H1 (cell line): ENCODE results near the gene RNASET2. TPM values are rescaled to one million over a fixed set of nuclear protein-coding genes. Genes with fewer than 3 reads are reported as not detected.

ENCODE experiments used
- CTCF ChIA-PET: fragments of 300-600 bp; sonication (Branson Sonifier 250); formaldehyde crosslinking; loops from one replicate; lab custom pipeline; 2021; ENCODE audit not compliant: partially characterized antibody; lab: Charles Lee
- POLR2A ChIA-PET: fragments of 300-600 bp; sonication (Branson Sonifier 250); formaldehyde crosslinking; loops from one replicate; lab custom pipeline; 2021; ENCODE audit warnings: inconsistent platforms; ENCODE audit not compliant: partially characterized antibody; lab: Charles Lee
- DNase-seq, 2 experiments: peaks; one replicate each; pipeline versions ENCODE4 v3.0.0 to v3.0.0-alpha.2; 2010 to 2022; ENCODE audit warnings: low spot score in 2 of 2, low read depth in 1 of 2, mixed read lengths in 1 of 2
- FAIRE-seq: peaks from 2 replicates; lab custom pipeline; 2011; peaks lifted over from hg19 to GRCh38; lab: Jason Lieb, UNC
- H2AFZ ChIP-seq: 2 replicates; pipeline ENCODE4 v1.8.1; 2012; ENCODE audit warnings: low read length, inconsistent platforms
- H2AK5ac ChIP-seq: 2 replicates; pipeline ENCODE4 v1.6.1; 2013; ENCODE audit warnings: low read depth, low read length
- H2BK120ac ChIP-seq: replicated peaks from 2 replicates; pipeline ENCODE3; 2013; ENCODE audit warnings: low read depth, low read length, inconsistent platforms
- H2BK12ac ChIP-seq: 2 replicates; pipeline ENCODE4 v1.6.1; 2013; ENCODE audit warnings: low read depth, low read length
- H2BK15ac ChIP-seq: 2 replicates; pipeline ENCODE4 v1.6.1; 2013; ENCODE audit warnings: low read length
- H2BK20ac ChIP-seq: 2 replicates; pipeline ENCODE4 v1.6.1; 2013; ENCODE audit warnings: low read length
- H2BK5ac ChIP-seq: 2 replicates; pipeline ENCODE4 v1.6.1; 2013; ENCODE audit warnings: low read depth, low read length
- H3K14ac ChIP-seq: 2 replicates; pipeline ENCODE4 v1.6.1; 2013; ENCODE audit warnings: inconsistent platforms; ENCODE audit not compliant: insufficient read length
- H3K18ac ChIP-seq: 2 replicates; pipeline ENCODE4 v1.6.1; 2013; ENCODE audit warnings: low read length; ENCODE audit errors: extremely low read depth
- H3K23ac ChIP-seq: 2 replicates; pipeline ENCODE4 v1.6.1; 2013; ENCODE audit warnings: inconsistent platforms; ENCODE audit not compliant: insufficient read length
- H3K23me2 ChIP-seq: 2 replicates; pipeline ENCODE4 v1.6.1; 2013; ENCODE audit warnings: low read depth, low read length
- H3K27ac ChIP-seq: 2 replicates; pipeline ENCODE4 v1.6.1; 2011; ENCODE audit warnings: low read depth, low read length, inconsistent platforms
- H3K27me3 ChIP-seq, 4 experiments: replicated peaks in 1 of 4; 1 replicate in 1 of 4; 2 replicates in 3 of 4; pipeline versions ENCODE4 v1.6.1 to v1.8.1; 2011 to 2013; ENCODE audit warnings: low read length in 3 of 4, mild to moderate bottlenecking in 3 of 4, inconsistent platforms in 2 of 4, mixed read lengths in 2 of 4, moderate library complexity in 1 of 4; ENCODE audit not compliant: control insufficient read depth in 3 of 4, insufficient read depth in 3 of 4; ENCODE audit errors: extremely low read depth in 1 of 4
- H3K36me3 ChIP-seq, 4 experiments: 2 replicates each; pipeline versions ENCODE4 v1.6.1 to v1.8.1; 2011 to 2013; ENCODE audit warnings: mild to moderate bottlenecking in 4 of 4, low read length in 3 of 4, moderate library complexity in 2 of 4, control low read depth in 1 of 4, inconsistent platforms in 1 of 4; ENCODE audit not compliant: insufficient read depth in 4 of 4, control insufficient read depth in 2 of 4
- H3K4ac ChIP-seq: replicated peaks from 2 replicates; pipeline ENCODE3; 2013; ENCODE audit warnings: low read length, low read depth, mixed read lengths, inconsistent platforms; ENCODE audit not compliant: insufficient read length
- H3K4me1 ChIP-seq, 4 experiments: replicated peaks in 1 of 4; 1 replicate in 1 of 4; 2 replicates in 3 of 4; pipeline versions ENCODE4 v1.6.1 to v1.8.1; 2011 to 2013; ENCODE audit warnings: low read length in 3 of 4, inconsistent platforms in 2 of 4, mixed read lengths in 1 of 4; ENCODE audit not compliant: insufficient read depth in 4 of 4, control insufficient read depth in 3 of 4
- H3K4me2 ChIP-seq, 2 experiments: 2 replicates each; pipeline versions ENCODE4 v1.6.1 to v1.8.1; 2011 to 2013; ENCODE audit warnings: low read depth in 2 of 2, low read length in 2 of 2, control low read depth in 1 of 2, inconsistent platforms in 1 of 2, mild to moderate bottlenecking in 1 of 2; ENCODE audit not compliant: insufficient read depth in 1 of 2
- H3K4me3 ChIP-seq, 4 experiments: fragments of 200-600, 300-600 bp in 1 of 4; sonication (generic), shearing (Covaris generic), sonication (Bioruptor Twin) in 1 of 4; 2 replicates each; pipeline versions ENCODE4 v1.5.1 to v1.8.1; 2011 to 2016; ENCODE audit warnings: low read length in 4 of 4, low read depth in 3 of 4, control low read depth in 2 of 4, inconsistent platforms in 2 of 4, mild to moderate bottlenecking in 2 of 4, mixed read lengths in 1 of 4, moderate library complexity in 1 of 4; ENCODE audit not compliant: insufficient read depth in 2 of 4; ENCODE audit errors: extremely low read depth in 1 of 4
- H3K56ac ChIP-seq: replicated peaks from 2 replicates; pipeline ENCODE3; 2013; ENCODE audit warnings: low read depth, mild to moderate bottlenecking, mixed read lengths, low read length, inconsistent platforms; ENCODE audit not compliant: insufficient read length
- H3K79me1 ChIP-seq: 2 replicates; pipeline ENCODE4 v1.6.1; 2013; ENCODE audit warnings: low read depth, low read length, control low read depth
- H3K79me2 ChIP-seq, 2 experiments: 2 replicates each; pipeline versions ENCODE4 v1.6.1 to v1.8.1; 2012 to 2013; ENCODE audit warnings: low read length in 2 of 2, mild to moderate bottlenecking in 2 of 2, inconsistent platforms in 1 of 2; ENCODE audit not compliant: insufficient read depth in 2 of 2, control insufficient read depth in 1 of 2
- H3K9ac ChIP-seq, 4 experiments: replicated peaks in 1 of 4; 1 replicate in 1 of 4; 2 replicates in 3 of 4; pipeline versions ENCODE4 v1.6.1 to v1.8.1; 2011 to 2013; ENCODE audit warnings: low read depth in 3 of 4, low read length in 3 of 4, control low read depth in 2 of 4, mild to moderate bottlenecking in 2 of 4, moderate library complexity in 2 of 4, inconsistent platforms in 1 of 4; ENCODE audit errors: extremely low read depth in 1 of 4
- H3K9me3 ChIP-seq, 2 experiments: 2 replicates each; pipeline versions ENCODE4 v1.6.1 to v1.8.1; 2012 to 2013; ENCODE audit warnings: mild to moderate bottlenecking in 2 of 2, moderate library complexity in 2 of 2, control low read depth in 1 of 2, inconsistent platforms in 1 of 2, low read depth in 1 of 2, low read length in 1 of 2, mixed read lengths in 1 of 2; ENCODE audit not compliant: insufficient read depth in 2 of 2
- H4K20me1 ChIP-seq, 2 experiments: replicated peaks in 1 of 2; 2 replicates each; pipeline versions ENCODE3 to v1.8.1; 2011 to 2013; ENCODE audit warnings: inconsistent platforms in 2 of 2, low read length in 2 of 2, mild to moderate bottlenecking in 1 of 2; ENCODE audit not compliant: insufficient read depth in 2 of 2, control insufficient read depth in 1 of 2
- H4K5ac ChIP-seq: 2 replicates; pipeline ENCODE4 v1.6.1; 2013; ENCODE audit warnings: low read length, low read depth, mixed read lengths, inconsistent platforms; ENCODE audit not compliant: insufficient read length
- H4K8ac ChIP-seq: 2 replicates; pipeline ENCODE4 v1.8.0; 2013; ENCODE audit warnings: mild to moderate bottlenecking, moderate library complexity, low read length, inconsistent platforms; ENCODE audit not compliant: insufficient read depth; ENCODE audit errors: extremely low read depth
- H4K91ac ChIP-seq: replicated peaks from 2 replicates; pipeline ENCODE3; 2013; ENCODE audit warnings: low read length, mixed read lengths, inconsistent platforms; ENCODE audit not compliant: insufficient read length
- ASH2L ChIP-seq: fragments of 200-600, 300-600 bp; sonication (generic); IDR thresholded peaks from one replicate; pipeline ENCODE4 v1.7.1; 2017; ENCODE audit warnings: low read length
- HDAC2 ChIP-seq, 2 experiments: fragments of 300-600 bp in 1 of 2; sonication (generic) in 1 of 2; IDR thresholded peaks; 2 replicates each; pipeline ENCODE4 v1.6.1; 2011 to 2012; ENCODE audit warnings: low read depth in 2 of 2, low read length in 2 of 2, mild to moderate bottlenecking in 2 of 2, moderate library complexity in 2 of 2, borderline replicate concordance in 1 of 2, inconsistent platforms in 1 of 2
- KDM4A ChIP-seq: IDR thresholded peaks from one replicate; pipeline ENCODE4 v1.7.1; 2012; ENCODE audit warnings: low read depth, mild to moderate bottlenecking, moderate library complexity, low read length, inconsistent platforms; ENCODE audit not compliant: severe bottlenecking
- NRF1 ChIP-seq: IDR thresholded peaks from 2 replicates; pipeline ENCODE4 v1.6.1; 2011; ENCODE audit warnings: mild to moderate bottlenecking, low read depth, low read length, improper control_type of control experiment
- TAF7 ChIP-seq: optimal IDR thresholded peaks from 2 replicates; pipeline ENCODE3; 2011; ENCODE audit warnings: low read depth, mild to moderate bottlenecking, inconsistent platforms, low read length, moderate library complexity, borderline replicate concordance
- TCF12 ChIP-seq: IDR thresholded peaks from 2 replicates; pipeline ENCODE4 v1.6.1; 2011; ENCODE audit warnings: low read depth, mild to moderate bottlenecking, low read length
- WGBS, 2 experiments: shearing (Covaris generic) in 1 of 2; methylation state at CpG; one replicate each; pipeline versions ENCODE4 v1.1.6 to v1.1.7; 2013 to 2015; ENCODE audit warnings: low lambda C conversion rate in 2 of 2, mixed read lengths in 2 of 2, inconsistent platforms in 1 of 2, low coverage in 1 of 2, missing lambda C conversion rate in 1 of 2; ENCODE audit not compliant: insufficient replicate concordance in 2 of 2, insufficient coverage in 1 of 2, insufficient read length in 1 of 2; ENCODE audit errors: extremely low coverage in 1 of 2, missing lambda C conversion rate in 1 of 2; 5-methylcytosine and 5-hydroxymethylcytosine counted together
- polyA plus RNA-seq, 7 experiments: library from polyadenylated mRNA; depleted of rRNA in 3 of 7; stranded (reverse) in 5 of 7; unstranded in 2 of 7; fragments of >200 nt in 5 of 7; fragments of 200-250 nt in 2 of 7; gene quantifications; 1 replicate in 5 of 7; 2 replicates in 1 of 7; 4 replicates in 1 of 7; pipeline versions ENCODE4 v1.2.1 to v1.2.3, GENCODE V29; 2011 to 2013; ENCODE audit warnings: missing spikeins in 2 of 7, mixed read lengths in 2 of 7
- total RNA-seq: library from RNA; stranded (reverse); fragmentation: NEBNext Ultra II Directional; extraction: Animal tissue kit (Norgen Biotek cat#: 25700); gene quantifications from 2 replicates; pipeline ENCODE4 v1.2.1, GENCODE V29; 2021
- TF ChIP-seq, protein P1 (sequence below): IDR thresholded peaks from 2 replicates; pipeline ENCODE4 v1.6.1; 2012; ENCODE audit warnings: inconsistent platforms

Gene RNASET2
- total and polyA plus RNA-seq, 2 of the 8 experiments (the other 6 are each of a cell fraction or from before 2014, with no cell fraction given) = 15.7 to 22.9 TPM

GRCh38 chr6:166952121-166952520, 4.2 kb downstream of the RNASET2 start:
- Histone ChIP-seq H2BK20ac (no peak overlapping the region), H3K79me1 (peaks cover 3% of the 10 kb centered on the region), H3K23ac (no peak overlapping the region), H4K91ac (no peak overlapping the region)
- TF ChIP-seq ASH2L (no peak), TCF12 (no peak), KDM4A (no peak), NRF1 (no peak), HDAC2 (IDR thresholded peaks at IDR 0.05; ENCODE audit: borderline replicate concordance in 1 of 2, low read depth in 2 of 2, low read length in 2 of 2) (no peak), TAF7 (no peak)
- TF ChIP-seq, protein P1, sequence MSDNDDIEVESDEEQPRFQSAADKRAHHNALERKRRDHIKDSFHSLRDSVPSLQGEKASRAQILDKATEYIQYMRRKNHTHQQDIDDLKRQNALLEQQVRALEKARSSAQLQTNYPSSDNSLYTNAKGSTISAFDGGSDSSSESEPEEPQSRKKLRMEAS = no peak
- TF ChIP-seq, all 59 proteins: peak for 0
- no peak overlapping the region for H4K8ac ChIP-seq
- no peak overlapping the region for H2BK120ac ChIP-seq
- peaks cover 0 to 6% (median 0%) of the 10 kb centered on the region in 4 experiments; a peak in 3 of 7 replicates for H3K27me3 ChIP-seq
- H3K27ac ChIP-seq = no peak overlapping the region
- no peak overlapping the region for H2AFZ ChIP-seq
- no peak overlapping the region for H3K18ac ChIP-seq
- H3K4me2 ChIP-seq = no peak overlapping the region
- no peak overlapping the region for H3K56ac ChIP-seq
- H3K9ac ChIP-seq = no peak overlapping the region
- H4K5ac ChIP-seq = no peak overlapping the region
- WGBS, 2 experiments = 95% methylated on average over 12 of the region's 12 CpGs; no CpG with 5 or more reads in 1 of the 2 experiments
- no peak overlapping the region for H3K14ac ChIP-seq
- peaks cover 6 to 8% of the 10 kb centered on the region in 2 experiments for H3K9me3 ChIP-seq
- no peak overlapping the region for H3K4ac ChIP-seq
- H3K4me1 ChIP-seq = peaks cover 1 to 9% (median 6%) of the 10 kb centered on the region in 4 experiments; a peak in 6 of 7 replicates
- H3K36me3 ChIP-seq = peaks cover 0 to 10% (median 2%) of the 10 kb centered on the region in 4 experiments; a peak in 2 of 8 replicates
- ChIA-PET POLR2A (interaction anchor here (0.8 kb wide), 1 partner anchor 54 kb away, joined by 3 read pairs; no protein-coding TSS in a partner anchor), CTCF (interaction anchor here (0.6 to 5.7 kb wide), 21 partner anchors 9 to 245 kb away, joined by 3 to 51 read pairs (median 5); no protein-coding TSS in a partner anchor)
- peaks cover 15% of the 10 kb centered on the region; the same call in 1 of the 2 replicates for H3K23me2 ChIP-seq
- H4K20me1 ChIP-seq = peaks cover 0 to 2% of the 10 kb centered on the region in 2 experiments
- H2AK5ac ChIP-seq = no peak overlapping the region
- H2BK15ac ChIP-seq = no peak overlapping the region
- H2BK12ac ChIP-seq = no peak overlapping the region
- FAIRE-seq = no peak
- no peak overlapping the region for H2BK5ac ChIP-seq
- DNase-seq = no peak
- no peak overlapping the region for H3K4me3 ChIP-seq
- H3K79me2 ChIP-seq = no peaks in the 10 kb centered on the region; a peak in 1 of 4 replicates
